A673 (cell line): ENCODE data around the gene SREBF1.

Experiments
- EZH2 ChIP-seq: fragments of 200-600 bp; sonication (generic); IDR thresholded peaks from 2 replicates; pipeline ENCODE4 v1.6.1; 2017; ENCODE audit warnings: borderline replicate concordance, low read depth, mild to moderate bottlenecking, mixed read lengths, antibody characterized with exemption, low read length; ENCODE audit not compliant: poor library complexity, severe bottlenecking
- TF ChIP-seq, protein P1 (sequence below): fragments of 300-800, 200-600 bp; sonication (generic); conservative IDR thresholded peaks from 2 replicates; pipeline ENCODE4 v1.5.1; 2017; ENCODE audit warnings: low read depth, mild to moderate bottlenecking, antibody characterized with exemption, low read length, moderate library complexity, mixed read lengths

DNA sequence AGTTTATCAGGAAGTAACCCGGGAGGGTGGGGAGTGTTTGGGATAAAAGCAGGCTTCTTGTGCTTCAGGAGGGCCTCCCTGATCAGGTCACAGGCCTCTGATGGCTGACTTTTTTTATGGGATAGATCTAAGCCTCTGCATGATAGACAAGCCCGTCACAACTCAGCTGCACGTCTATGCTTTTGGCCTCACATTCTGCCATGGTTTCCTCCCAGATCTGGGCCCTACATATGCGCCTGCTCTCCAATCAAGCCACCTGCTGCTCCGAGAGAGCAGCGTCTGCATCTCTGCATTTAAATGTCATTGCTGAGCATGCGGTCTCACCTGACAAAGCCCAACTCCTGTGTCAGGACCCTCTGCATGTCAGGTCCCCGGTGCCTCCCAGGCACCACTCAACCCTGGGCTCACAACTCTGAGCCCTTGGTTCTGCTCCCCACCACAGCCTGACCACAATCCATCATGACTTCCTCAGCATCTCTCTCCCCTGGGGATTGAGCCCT lies 45.3 kb upstream of the SREBF1 start:
- TF ChIP-seq, protein P1, sequence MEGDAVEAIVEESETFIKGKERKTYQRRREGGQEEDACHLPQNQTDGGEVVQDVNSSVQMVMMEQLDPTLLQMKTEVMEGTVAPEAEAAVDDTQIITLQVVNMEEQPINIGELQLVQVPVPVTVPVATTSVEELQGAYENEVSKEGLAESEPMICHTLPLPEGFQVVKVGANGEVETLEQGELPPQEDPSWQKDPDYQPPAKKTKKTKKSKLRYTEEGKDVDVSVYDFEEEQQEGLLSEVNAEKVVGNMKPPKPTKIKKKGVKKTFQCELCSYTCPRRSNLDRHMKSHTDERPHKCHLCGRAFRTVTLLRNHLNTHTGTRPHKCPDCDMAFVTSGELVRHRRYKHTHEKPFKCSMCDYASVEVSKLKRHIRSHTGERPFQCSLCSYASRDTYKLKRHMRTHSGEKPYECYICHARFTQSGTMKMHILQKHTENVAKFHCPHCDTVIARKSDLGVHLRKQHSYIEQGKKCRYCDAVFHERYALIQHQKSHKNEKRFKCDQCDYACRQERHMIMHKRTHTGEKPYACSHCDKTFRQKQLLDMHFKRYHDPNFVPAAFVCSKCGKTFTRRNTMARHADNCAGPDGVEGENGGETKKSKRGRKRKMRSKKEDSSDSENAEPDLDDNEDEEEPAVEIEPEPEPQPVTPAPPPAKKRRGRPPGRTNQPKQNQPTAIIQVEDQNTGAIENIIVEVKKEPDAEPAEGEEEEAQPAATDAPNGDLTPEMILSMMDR = no peak
- TF ChIP-seq EZH2 = no peak
